ENCODE measurements around the gene SLC4A8. TPM values are rescaled to one million over a fixed set of nuclear protein-coding genes. Genes with fewer than 3 reads are reported as not detected.

Gene SLC4A8
- total and polyA plus RNA-seq, 2 donors (not counting 3 experiments of a cell fraction or from before 2014, with no cell fraction given) = 4.7 to 9.7 TPM

GRCh38 chr12:51428256-51428655 is 3.6 kb downstream of the SLC4A8 start:
- FAIRE-seq = no peak
- Histone ChIP-seq H3K4me2 (ENCODE audit: insufficient read depth, low read length) (no peak overlapping the region), H3K4me3 (replicated peaks in 1 of 3; ENCODE audit: insufficient read depth in 1 of 3, low read depth in 1 of 3, low read length in 3 of 3) (no peak overlapping the region), H3K9me1 (replicated peaks; ENCODE audit: control insufficient read depth, extremely low read depth, insufficient read depth, low read length) (no peaks in the 10 kb centered on the region), H3K9ac (replicated peaks; ENCODE audit: extremely low read depth, insufficient read depth, low read length) (no peak overlapping the region), H3K79me2 (ENCODE audit: control insufficient read depth, insufficient read depth, low read length) (no peaks in the 10 kb centered on the region), H3K27ac (ENCODE audit: insufficient read depth, low read depth, low read length) (no peak overlapping the region), H2AFZ (ENCODE audit: low read depth, low read length) (no peak overlapping the region), H4K20me1 (replicated peaks; ENCODE audit: control insufficient read depth, extremely low read depth, insufficient read depth, low read length) (no peaks in the 10 kb centered on the region), H3K27me3 (ENCODE audit: control insufficient read depth in 2 of 2, insufficient read depth in 2 of 2, low read length in 2 of 2) (no peaks in the 10 kb centered on the region), H3K9me3 (replicated peaks; ENCODE audit: control insufficient read depth, insufficient read depth, low read length) (no peaks in the 10 kb centered on the region), H3K4me1 (ENCODE audit: control insufficient read depth, extremely low read depth, insufficient read depth, low read length) (peaks cover 4% of the 10 kb centered on the region), H3K36me3 (ENCODE audit: control insufficient read depth in 2 of 2, extremely low read depth in 1 of 2, insufficient read depth in 2 of 2, low read length in 2 of 2) (no peaks in the 10 kb centered on the region)
- ChIA-PET POLR2A (no interaction called here), CTCF (interaction anchor here (1.3 kb wide), 2 partner anchors 103 to 104 kb away, joined by 3 to 5 read pairs; no protein-coding TSS in a partner anchor)
- no peak for DNase-seq (ENCODE audit: low read depth, low spot score)
- intact Hi-C loops (cut with micrococcal nuclease) (no loop called here), dilution Hi-C loops (cut with MboI; ENCODE audit: extremely low pct_ligation_motif_present, low sequenced_read_pairs) (no loop called here)
- BruUV-seq (replicated peaks) = no TSS peak
- TF ChIP-seq JUN (IDR thresholded peaks at IDR 0.05; ENCODE audit: borderline replicate concordance, insufficient read depth, insufficient read length, low read depth) (no peak), EZH2 (IDR thresholded peaks at IDR 0.05; ENCODE audit: borderline replicate concordance, low read depth, low read length, severe bottlenecking) (no peak), MAX (IDR thresholded peaks at IDR 0.05; ENCODE audit: insufficient read depth, insufficient read length) (no peak), POLR2AphosphoS5 (IDR thresholded peaks at IDR 0.05; ENCODE audit: insufficient read depth, low read depth, low read length) (no peak), GATA2 (IDR thresholded peaks at IDR 0.05; ENCODE audit: insufficient read depth, insufficient read length, low read depth, low read length) (no peak), FOS (IDR thresholded peaks at IDR 0.05; ENCODE audit: borderline replicate concordance, insufficient read depth, low read length) (no peak)
- TF ChIP-seq, protein P1, sequence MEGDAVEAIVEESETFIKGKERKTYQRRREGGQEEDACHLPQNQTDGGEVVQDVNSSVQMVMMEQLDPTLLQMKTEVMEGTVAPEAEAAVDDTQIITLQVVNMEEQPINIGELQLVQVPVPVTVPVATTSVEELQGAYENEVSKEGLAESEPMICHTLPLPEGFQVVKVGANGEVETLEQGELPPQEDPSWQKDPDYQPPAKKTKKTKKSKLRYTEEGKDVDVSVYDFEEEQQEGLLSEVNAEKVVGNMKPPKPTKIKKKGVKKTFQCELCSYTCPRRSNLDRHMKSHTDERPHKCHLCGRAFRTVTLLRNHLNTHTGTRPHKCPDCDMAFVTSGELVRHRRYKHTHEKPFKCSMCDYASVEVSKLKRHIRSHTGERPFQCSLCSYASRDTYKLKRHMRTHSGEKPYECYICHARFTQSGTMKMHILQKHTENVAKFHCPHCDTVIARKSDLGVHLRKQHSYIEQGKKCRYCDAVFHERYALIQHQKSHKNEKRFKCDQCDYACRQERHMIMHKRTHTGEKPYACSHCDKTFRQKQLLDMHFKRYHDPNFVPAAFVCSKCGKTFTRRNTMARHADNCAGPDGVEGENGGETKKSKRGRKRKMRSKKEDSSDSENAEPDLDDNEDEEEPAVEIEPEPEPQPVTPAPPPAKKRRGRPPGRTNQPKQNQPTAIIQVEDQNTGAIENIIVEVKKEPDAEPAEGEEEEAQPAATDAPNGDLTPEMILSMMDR (IDR thresholded peaks at IDR 0.05; ENCODE audit: extremely low read depth in 1 of 2, insufficient read depth in 1 of 2, low read depth in 1 of 2, low read length in 2 of 2) = no peak
